GM23338 (cell line): ENCODE data around the gene CYP27A1. TPM values are rescaled to one million over a fixed set of nuclear protein-coding genes. Genes with fewer than 3 reads are reported as not detected.

Experiments
- ATAC-seq: fragments of 200-7000 bp; cut with Tn5 transposase; 3 replicates; pipeline ENCODE4 v1.9.1; 2020
- DNase-seq: peaks from one replicate; pipeline ENCODE4 v3.0.0-alpha.2; 2015; ENCODE audit warnings: low spot score
- H2AFZ ChIP-seq: fragments of 200-600 bp; sonication (generic); 2 replicates; pipeline ENCODE4 v1.8.0; 2016; ENCODE audit warnings: antibody characterized with exemption, mild to moderate bottlenecking, moderate library complexity
- H3F3A ChIP-seq: fragments of 200-600 bp; sonication (generic); replicated peaks from 2 replicates; pipeline ENCODE4 v1.8.0; 2017; ENCODE audit warnings: antibody characterized with exemption, mixed run types, low read depth
- H3K27ac ChIP-seq: fragments of 200-600 bp; sonication (generic); 2 replicates; pipeline ENCODE4 v1.6.1; 2016; ENCODE audit warnings: low read depth
- H3K27me3 ChIP-seq: fragments of 200-600 bp; sonication (generic); 2 replicates; pipeline ENCODE4 v1.8.0; 2016; ENCODE audit warnings: mild to moderate bottlenecking, mixed run types, moderate library complexity; ENCODE audit not compliant: insufficient read depth
- H3K36me3 ChIP-seq: fragments of 200-600 bp; sonication (generic); 2 replicates; pipeline ENCODE4 v1.8.0; 2016; ENCODE audit warnings: mild to moderate bottlenecking; ENCODE audit not compliant: insufficient read depth
- H3K4me1 ChIP-seq: fragments of 200-600 bp; sonication (generic); 2 replicates; pipeline ENCODE4 v1.8.0; 2016; ENCODE audit warnings: mild to moderate bottlenecking, moderate library complexity; ENCODE audit not compliant: insufficient read depth
- H3K4me2 ChIP-seq: fragments of 200-600 bp; sonication (generic); 2 replicates; pipeline ENCODE4 v1.7.1; 2017; ENCODE audit warnings: mixed run types
- H3K4me3 ChIP-seq: fragments of 200-600 bp; sonication (generic); 2 replicates; pipeline ENCODE4 v1.6.1; 2016; ENCODE audit warnings: mixed run types
- H3K79me2 ChIP-seq: fragments of 200-600 bp; sonication (generic); replicated peaks from 2 replicates; pipeline ENCODE4 v1.8.0; 2017; ENCODE audit warnings: mild to moderate bottlenecking; ENCODE audit not compliant: insufficient read depth
- H3K9me2 ChIP-seq: fragments of 200-600 bp; sonication (generic); 2 replicates; pipeline ENCODE4 v1.8.0; 2017; ENCODE audit not compliant: insufficient read depth
- H4K20me1 ChIP-seq: fragments of 200-600 bp; sonication (generic); replicated peaks from 2 replicates; pipeline ENCODE4 v1.8.0; 2017; ENCODE audit warnings: mild to moderate bottlenecking; ENCODE audit not compliant: insufficient read depth
- H3K27ac Mint-ChIP-seq: 2 replicates; pipeline ENCODE4 v1.8.0; 2020; ENCODE audit warnings: inconsistent platforms, mild to moderate bottlenecking, moderate library complexity, mixed read lengths
- H3K27me3 Mint-ChIP-seq: 3 replicates; pipeline ENCODE4 v1.8.0; 2022; ENCODE audit warnings: low read depth, mild to moderate bottlenecking, moderate library complexity, mixed read lengths, inconsistent platforms; ENCODE audit not compliant: insufficient read depth, poor library complexity
- H3K36me3 Mint-ChIP-seq: 3 replicates; pipeline ENCODE4 v1.8.0; 2021; ENCODE audit warnings: low read depth, mild to moderate bottlenecking, inconsistent platforms, moderate library complexity, mixed read lengths
- H3K4me1 Mint-ChIP-seq: 3 replicates; pipeline ENCODE4 v1.8.0; 2020; ENCODE audit warnings: mild to moderate bottlenecking, inconsistent platforms, mixed read lengths
- H3K4me3 Mint-ChIP-seq: 3 replicates; pipeline ENCODE4 v1.8.0; 2021; ENCODE audit warnings: moderate library complexity, mild to moderate bottlenecking, inconsistent platforms, mixed read lengths
- H3K9me3 Mint-ChIP-seq: 3 replicates; pipeline ENCODE4 v1.8.0; 2020; ENCODE audit warnings: moderate library complexity, mild to moderate bottlenecking, inconsistent platforms, mixed read lengths
- CREB1 ChIP-seq: fragments of 250-450 bp; sonication (Bioruptor Pico); IDR thresholded peaks from 2 replicates; pipeline ENCODE4 v1.5.0; 2020; ENCODE audit warnings: low read depth, mild to moderate bottlenecking, moderate library complexity
- EZH2 ChIP-seq: fragments of 200-600 bp; sonication (generic); IDR thresholded peaks from one replicate; pipeline ENCODE4 v1.8.0; 2017; ENCODE audit warnings: antibody characterized with exemption, mild to moderate bottlenecking, low read depth; ENCODE audit not compliant: unreplicated experiment
- EZH2phosphoT487 ChIP-seq: fragments of 200-600 bp; sonication (generic); IDR thresholded peaks from one replicate; pipeline ENCODE4 v1.8.1; 2018; ENCODE audit warnings: antibody characterized with exemption; ENCODE audit not compliant: unreplicated experiment
- JUNB ChIP-seq: IDR thresholded peaks from one replicate; pipeline ENCODE4 v1.6.1; 2016; ENCODE audit warnings: antibody characterized with exemption; ENCODE audit not compliant: unreplicated experiment
- NANOG ChIP-seq: IDR thresholded peaks from 2 replicates; pipeline ENCODE4 v1.6.1; 2016; ENCODE audit warnings: antibody characterized with exemption, borderline replicate concordance
- POLR2AphosphoS5 ChIP-seq: IDR thresholded peaks from 2 replicates; pipeline ENCODE4 v1.6.1; 2016; ENCODE audit warnings: antibody characterized with exemption, low read depth
- STAT1 ChIP-seq: IDR thresholded peaks from one replicate; pipeline ENCODE4 v1.6.1; 2016; ENCODE audit warnings: antibody characterized with exemption; ENCODE audit not compliant: unreplicated experiment
- ZNF114 ChIP-seq: fragments of 250-450 bp; sonication (Bioruptor Pico); IDR thresholded peaks from 2 replicates; pipeline ENCODE4 v1.5.0; 2020; ENCODE audit warnings: mild to moderate bottlenecking, moderate library complexity
- ZNF331 ChIP-seq: fragments of 250-450 bp; sonication (Bioruptor Pico); IDR thresholded peaks from 2 replicates; pipeline ENCODE4 v1.5.0; 2020; ENCODE audit warnings: low read depth, mild to moderate bottlenecking, moderate library complexity
- polyA plus RNA-seq: library from polyadenylated mRNA; unstranded; fragments of >200 nt; fragmentation: Nextera tagmentation; extraction: Ambion mirVana; gene quantifications from 2 replicates; pipeline ENCODE4 v1.2.1, GENCODE V29; 2016
- total RNA-seq: library from RNA; depleted of rRNA; stranded (reverse); fragments of >200 nt; shearing (Covaris generic); gene quantifications from 2 replicates; pipeline ENCODE4 v1.2.3, GENCODE V29; 2014
- TF ChIP-seq, protein P1 (sequence below), 2 experiments: fragments of 200-600 bp in 1 of 2; sonication (generic) in 1 of 2; conservative IDR thresholded peaks; 2 replicates each; pipeline versions ENCODE4 v1.5.1 to v1.6.1; 2016 to 2017; ENCODE audit warnings: antibody characterized with exemption in 2 of 2, low read depth in 2 of 2, mild to moderate bottlenecking in 2 of 2, moderate library complexity in 1 of 2
- TF ChIP-seq, protein P2 (sequence below): IDR thresholded peaks from 2 replicates; pipeline ENCODE4 v1.6.1; 2016; ENCODE audit warnings: antibody characterized with exemption
- TF ChIP-seq, protein P3 (sequence below): IDR thresholded peaks from one replicate; pipeline ENCODE4 v1.6.1; 2018; ENCODE audit warnings: antibody characterized with exemption; ENCODE audit not compliant: unreplicated experiment

CYP27A1 gene
- total and polyA plus RNA-seq, 2 experiments from 2014 or later, result 2.2 to 6.9 TPM

DNA sequence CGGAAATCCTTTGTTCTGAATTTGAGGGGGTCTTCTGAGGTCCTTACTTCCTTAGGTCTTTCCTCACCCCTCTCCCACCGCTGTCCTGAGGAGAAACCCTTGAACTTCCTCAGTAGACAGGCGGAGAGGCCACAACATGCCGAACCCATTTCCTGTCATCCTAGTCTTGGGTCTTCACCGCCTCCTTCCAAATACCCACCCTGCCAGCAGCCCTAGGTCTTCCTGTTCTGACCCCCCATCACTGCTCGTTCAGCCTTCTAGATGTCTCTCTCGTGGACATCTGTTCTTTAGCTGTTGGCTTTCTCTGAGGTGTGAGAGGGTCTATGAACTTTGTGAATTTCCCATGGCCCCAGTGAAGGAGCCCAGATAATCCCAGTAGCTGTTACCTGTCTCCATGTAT lies 27.2 kb upstream of the CYP27A1 start (continued):
- TF ChIP-seq, protein P1, sequence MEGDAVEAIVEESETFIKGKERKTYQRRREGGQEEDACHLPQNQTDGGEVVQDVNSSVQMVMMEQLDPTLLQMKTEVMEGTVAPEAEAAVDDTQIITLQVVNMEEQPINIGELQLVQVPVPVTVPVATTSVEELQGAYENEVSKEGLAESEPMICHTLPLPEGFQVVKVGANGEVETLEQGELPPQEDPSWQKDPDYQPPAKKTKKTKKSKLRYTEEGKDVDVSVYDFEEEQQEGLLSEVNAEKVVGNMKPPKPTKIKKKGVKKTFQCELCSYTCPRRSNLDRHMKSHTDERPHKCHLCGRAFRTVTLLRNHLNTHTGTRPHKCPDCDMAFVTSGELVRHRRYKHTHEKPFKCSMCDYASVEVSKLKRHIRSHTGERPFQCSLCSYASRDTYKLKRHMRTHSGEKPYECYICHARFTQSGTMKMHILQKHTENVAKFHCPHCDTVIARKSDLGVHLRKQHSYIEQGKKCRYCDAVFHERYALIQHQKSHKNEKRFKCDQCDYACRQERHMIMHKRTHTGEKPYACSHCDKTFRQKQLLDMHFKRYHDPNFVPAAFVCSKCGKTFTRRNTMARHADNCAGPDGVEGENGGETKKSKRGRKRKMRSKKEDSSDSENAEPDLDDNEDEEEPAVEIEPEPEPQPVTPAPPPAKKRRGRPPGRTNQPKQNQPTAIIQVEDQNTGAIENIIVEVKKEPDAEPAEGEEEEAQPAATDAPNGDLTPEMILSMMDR (conservative IDR thresholded peaks at IDR 0.05; ENCODE audit: low read depth in 2 of 2), result no peak
- no peak for TF ChIP-seq STAT1
- no peak for TF ChIP-seq ZNF114 (CRISPR knock-in tag)
- no peak for TF ChIP-seq EZH2phosphoT487
- TF ChIP-seq CREB1 (CRISPR knock-in tag), result no peak
- TF ChIP-seq ZNF331, result no peak
- TF ChIP-seq, protein P2, sequence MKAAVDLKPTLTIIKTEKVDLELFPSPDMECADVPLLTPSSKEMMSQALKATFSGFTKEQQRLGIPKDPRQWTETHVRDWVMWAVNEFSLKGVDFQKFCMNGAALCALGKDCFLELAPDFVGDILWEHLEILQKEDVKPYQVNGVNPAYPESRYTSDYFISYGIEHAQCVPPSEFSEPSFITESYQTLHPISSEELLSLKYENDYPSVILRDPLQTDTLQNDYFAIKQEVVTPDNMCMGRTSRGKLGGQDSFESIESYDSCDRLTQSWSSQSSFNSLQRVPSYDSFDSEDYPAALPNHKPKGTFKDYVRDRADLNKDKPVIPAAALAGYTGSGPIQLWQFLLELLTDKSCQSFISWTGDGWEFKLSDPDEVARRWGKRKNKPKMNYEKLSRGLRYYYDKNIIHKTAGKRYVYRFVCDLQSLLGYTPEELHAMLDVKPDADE, result no peak

DNA sequence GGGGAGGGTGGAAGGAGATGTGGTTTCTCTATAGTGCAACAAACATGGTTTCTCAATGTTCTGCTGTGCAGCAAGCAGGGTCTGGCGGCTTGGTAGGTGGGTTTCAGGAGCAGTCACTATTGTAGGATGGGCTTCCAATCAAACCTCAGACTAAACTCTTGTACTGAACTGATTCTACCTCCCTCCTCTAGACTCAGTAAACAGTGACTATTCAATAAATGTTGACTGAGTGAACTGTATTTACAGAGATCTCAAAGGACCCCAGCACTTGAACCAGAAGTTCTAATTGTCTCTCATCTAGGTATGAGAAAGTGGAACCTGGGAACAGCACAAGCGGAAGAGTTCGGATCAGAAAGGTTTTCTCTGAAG lies 26.8 kb upstream of the CYP27A1 start:
- H3K4me3 ChIP-seq, result no peak overlapping the region
- H3F3A ChIP-seq, result no peaks in the 10 kb centered on the region
- no peaks in the 10 kb centered on the region for H3K27me3 ChIP-seq
- no peaks in the 10 kb centered on the region for H3K9me3 Mint-ChIP-seq
- no peak for ATAC-seq
- no peaks in the 10 kb centered on the region for H3K4me1 ChIP-seq
- H3K36me3 ChIP-seq, result peaks cover 29% of the 10 kb centered on the region
- no peak overlapping the region for H3K4me2 ChIP-seq
- no peak overlapping the region for H2AFZ ChIP-seq
- DNase-seq, result no peak
- no peak overlapping the region for H3K4me3 Mint-ChIP-seq
- H3K27me3 Mint-ChIP-seq, result peaks cover 2% of the 10 kb centered on the region
- 0 out of 2 replicates have a peak, but pooled peaks cover 6% of the 10 kb centered on the region for H4K20me1 ChIP-seq
- TF ChIP-seq STAT1 (no peak), ZNF114 (CRISPR knock-in tag) (no peak), EZH2phosphoT487 (no peak), EZH2 (no peak)
- no peaks in the 10 kb centered on the region for H3K9me2 ChIP-seq
- 0 out of 3 replicates have a peak, but pooled peaks cover 2% of the 10 kb centered on the region for H3K4me1 Mint-ChIP-seq
- no peak overlapping the region for H3K27ac ChIP-seq
- H3K27ac Mint-ChIP-seq, result no peak overlapping the region
- H3K79me2 ChIP-seq, result no peaks in the 10 kb centered on the region
- H3K36me3 Mint-ChIP-seq, result peaks cover 43% of the 10 kb centered on the region

DNA sequence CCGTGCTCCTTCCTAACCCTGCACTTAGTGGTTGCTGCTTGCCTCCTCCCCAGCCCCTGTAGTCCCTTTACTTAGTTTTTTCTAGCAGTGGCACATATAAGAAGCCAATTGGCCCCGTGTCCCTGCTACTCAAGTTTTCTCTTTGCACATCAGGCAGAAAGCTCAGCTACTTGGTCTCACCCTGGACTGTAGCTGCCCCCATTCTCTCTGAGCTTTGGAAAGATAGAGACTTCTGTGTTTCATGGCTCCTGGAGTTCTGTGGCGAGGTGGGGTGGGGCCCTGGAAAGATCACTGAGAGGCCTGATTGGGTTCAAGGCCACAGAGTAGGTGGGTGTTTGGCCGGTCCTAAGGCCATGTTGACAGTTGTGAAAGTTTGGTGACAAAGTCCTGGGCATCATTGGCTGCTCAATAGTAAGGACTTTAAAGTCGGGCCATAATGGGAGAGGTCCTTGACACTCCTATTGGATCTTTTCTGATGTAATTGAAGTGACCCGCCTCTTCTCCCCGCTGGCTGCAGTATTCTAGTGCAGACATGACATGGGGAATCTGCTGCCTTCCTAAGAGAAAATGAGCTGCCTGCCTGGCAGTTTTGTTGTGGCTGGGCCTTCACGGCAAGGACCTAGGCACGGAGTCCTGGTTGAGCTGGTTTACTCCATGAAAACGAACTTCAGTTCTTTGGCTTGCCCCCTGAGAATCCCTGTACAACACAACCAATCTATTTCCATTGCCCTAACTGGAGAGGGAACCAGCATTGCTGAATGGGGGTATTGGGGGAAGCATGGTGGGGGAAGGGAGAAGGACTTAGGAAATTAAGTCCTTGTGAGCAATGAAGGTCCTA lies 26.2 kb upstream of the CYP27A1 start:
- H3K4me3 ChIP-seq, result no peak overlapping the region
- 0 out of 2 replicates have a peak, but pooled peaks cover 6% of the 10 kb centered on the region for H4K20me1 ChIP-seq
- H3K9me2 ChIP-seq, result no peaks in the 10 kb centered on the region
- H3F3A ChIP-seq, result no peaks in the 10 kb centered on the region
- no peaks in the 10 kb centered on the region for H3K27me3 ChIP-seq
- no peak overlapping the region for H3K27ac ChIP-seq
- no peaks in the 10 kb centered on the region for H3K9me3 Mint-ChIP-seq
- DNase-seq (no peak), ATAC-seq (no peak)
- peak overlapping the region; percentile 58; the same call in 1 of the 2 replicates for H3K27ac Mint-ChIP-seq
- H2AFZ ChIP-seq, result no peak overlapping the region
- peaks cover 24% of the 10 kb centered on the region for H3K36me3 ChIP-seq
- no peaks in the 10 kb centered on the region for H3K4me1 ChIP-seq
- no peaks in the 10 kb centered on the region for H3K79me2 ChIP-seq
- H3K4me3 Mint-ChIP-seq, result no peak overlapping the region
- peaks cover 2% of the 10 kb centered on the region for H3K27me3 Mint-ChIP-seq
- peaks cover 37% of the 10 kb centered on the region for H3K36me3 Mint-ChIP-seq
- no peak overlapping the region for H3K4me2 ChIP-seq
- H3K4me1 Mint-ChIP-seq, result 0 out of 3 replicates have a peak, but pooled peaks cover 2% of the 10 kb centered on the region
- TF ChIP-seq POLR2AphosphoS5 (no peak), EZH2 (no peak), JUNB (no peak), ZNF331 (no peak), CREB1 (CRISPR knock-in tag) (no peak), NANOG (no peak), ZNF114 (CRISPR knock-in tag) (no peak), EZH2phosphoT487 (no peak)
- TF ChIP-seq, protein P3, sequence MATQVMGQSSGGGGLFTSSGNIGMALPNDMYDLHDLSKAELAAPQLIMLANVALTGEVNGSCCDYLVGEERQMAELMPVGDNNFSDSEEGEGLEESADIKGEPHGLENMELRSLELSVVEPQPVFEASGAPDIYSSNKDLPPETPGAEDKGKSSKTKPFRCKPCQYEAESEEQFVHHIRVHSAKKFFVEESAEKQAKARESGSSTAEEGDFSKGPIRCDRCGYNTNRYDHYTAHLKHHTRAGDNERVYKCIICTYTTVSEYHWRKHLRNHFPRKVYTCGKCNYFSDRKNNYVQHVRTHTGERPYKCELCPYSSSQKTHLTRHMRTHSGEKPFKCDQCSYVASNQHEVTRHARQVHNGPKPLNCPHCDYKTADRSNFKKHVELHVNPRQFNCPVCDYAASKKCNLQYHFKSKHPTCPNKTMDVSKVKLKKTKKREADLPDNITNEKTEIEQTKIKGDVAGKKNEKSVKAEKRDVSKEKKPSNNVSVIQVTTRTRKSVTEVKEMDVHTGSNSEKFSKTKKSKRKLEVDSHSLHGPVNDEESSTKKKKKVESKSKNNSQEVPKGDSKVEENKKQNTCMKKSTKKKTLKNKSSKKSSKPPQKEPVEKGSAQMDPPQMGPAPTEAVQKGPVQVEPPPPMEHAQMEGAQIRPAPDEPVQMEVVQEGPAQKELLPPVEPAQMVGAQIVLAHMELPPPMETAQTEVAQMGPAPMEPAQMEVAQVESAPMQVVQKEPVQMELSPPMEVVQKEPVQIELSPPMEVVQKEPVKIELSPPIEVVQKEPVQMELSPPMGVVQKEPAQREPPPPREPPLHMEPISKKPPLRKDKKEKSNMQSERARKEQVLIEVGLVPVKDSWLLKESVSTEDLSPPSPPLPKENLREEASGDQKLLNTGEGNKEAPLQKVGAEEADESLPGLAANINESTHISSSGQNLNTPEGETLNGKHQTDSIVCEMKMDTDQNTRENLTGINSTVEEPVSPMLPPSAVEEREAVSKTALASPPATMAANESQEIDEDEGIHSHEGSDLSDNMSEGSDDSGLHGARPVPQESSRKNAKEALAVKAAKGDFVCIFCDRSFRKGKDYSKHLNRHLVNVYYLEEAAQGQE, result no peak
- TF ChIP-seq, protein P1 (conservative IDR thresholded peaks at IDR 0.05; ENCODE audit: low read depth in 2 of 2), result no peak
